Upper lobe of right lung (tissue), 1 donor: ENCODE results near the gene FANK1. TPM values are rescaled to one million over a fixed set of nuclear protein-coding genes. Genes with fewer than 3 reads are reported as not detected.

Experiments
- ATAC-seq: fragments of 200-7000 bp; cut with Tn5 transposase; one replicate; pipeline ENCODE4 v1.9.1; 2020; ENCODE audit warnings: mild to moderate bottlenecking, moderate library complexity
- DNase-seq: peaks from one replicate; pipeline ENCODE4 v3.0.0-alpha.2; 2020
- H3K27ac ChIP-seq: fragments of 200-600 bp; one replicate; pipeline ENCODE4 v1.8.0; 2022
- H3K27me3 ChIP-seq: fragments of 200-600 bp; one replicate; pipeline ENCODE4 v1.8.0; 2022; ENCODE audit warnings: mild to moderate bottlenecking
- H3K36me3 ChIP-seq: fragments of 200-600 bp; one replicate; pipeline ENCODE4 v1.8.0; 2022
- H3K4me1 ChIP-seq: fragments of 200-600 bp; one replicate; pipeline ENCODE4 v1.8.0; 2022
- H3K4me3 ChIP-seq: fragments of 200-600 bp; one replicate; pipeline ENCODE4 v1.8.0; 2022; ENCODE audit warnings: mild to moderate bottlenecking
- H3K9me3 ChIP-seq: fragments of 200-600 bp; one replicate; pipeline ENCODE4 v1.8.0; 2022
- CTCF ChIP-seq: fragments of 200-600 bp; IDR thresholded peaks from one replicate; pipeline ENCODE4 v1.8.0; 2022; ENCODE audit warnings: antibody characterized with exemption
- intact Hi-C: fragments of 100-400 bp; cut with DNase I; formaldehyde crosslinking; loops from one replicate; pipeline ENCODE4 v1.11.0; 2022
- total RNA-seq: library from RNA; stranded (reverse); fragmentation: NEBNext Ultra II Directional; extraction: Animal tissue kit (Norgen Biotek cat#: 25700); gene quantifications from one replicate; pipeline ENCODE4 v1.2.1, GENCODE V29; 2021
- donor health status: DM: no; HTN: yes; CAD: no; lungs with severe emphysema.

FANK1 gene
- total RNA-seq, 1 donor from 2014 or later, result 2.6 TPM

DNA sequence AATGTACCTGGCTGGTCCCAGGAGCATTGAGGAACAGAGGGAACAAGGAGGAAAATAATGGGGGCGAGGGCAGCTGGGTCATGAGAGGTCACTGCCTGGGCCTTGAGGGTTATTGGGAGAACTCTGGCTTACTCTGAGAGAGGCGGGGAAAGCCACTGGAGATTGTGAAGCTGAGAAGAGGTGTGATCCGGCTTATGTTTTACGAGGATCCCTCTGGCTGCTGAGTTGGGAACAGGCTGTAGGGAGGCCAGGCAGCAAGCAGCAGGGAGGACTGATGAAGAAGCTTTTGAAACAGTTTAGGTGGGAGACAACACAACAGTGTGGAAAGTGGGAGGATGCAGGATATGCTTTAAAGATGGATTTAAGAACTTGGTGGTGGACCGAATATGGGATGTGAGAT lies 87.3 kb downstream of the FANK1 start:
- Histone ChIP-seq H3K27me3 (no peaks in the 10 kb centered on the region), H3K9me3 (no peaks in the 10 kb centered on the region), H3K4me1 (no peaks in the 10 kb centered on the region), H3K4me3 (no peak overlapping the region), H3K27ac (no peak overlapping the region), H3K36me3 (no peaks in the 10 kb centered on the region)
- TF ChIP-seq CTCF, result no peak
- ATAC-seq, result no peak
- intact Hi-C loops, result loop anchor here (10.0 kb wide), 1 partner anchor 521 kb away; no protein-coding TSS in a partner anchor
- DNase-seq, result no peak

DNA sequence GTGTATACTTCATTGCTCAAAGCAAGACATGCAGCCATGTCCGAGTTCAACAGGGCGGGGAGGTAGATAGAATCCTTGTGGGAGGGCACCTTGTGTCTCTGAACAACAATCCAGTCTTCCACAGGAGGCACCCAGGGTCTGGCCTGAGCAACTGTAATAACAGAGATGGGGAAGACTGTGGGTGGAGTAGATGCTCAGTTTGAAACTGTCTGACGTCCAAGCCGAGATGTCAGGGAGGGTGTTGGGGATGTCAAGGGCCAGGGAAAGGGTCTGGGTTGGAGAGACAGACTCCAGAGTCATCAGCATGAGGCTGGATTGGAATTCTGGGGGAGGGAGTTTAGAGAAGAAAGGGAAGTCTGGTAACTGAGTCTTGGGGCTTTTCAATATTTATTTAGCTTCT lies 88.0 kb downstream of the FANK1 start:
- H3K4me1 ChIP-seq, result no peaks in the 10 kb centered on the region
- H3K27me3 ChIP-seq, result no peaks in the 10 kb centered on the region
- no peaks in the 10 kb centered on the region for H3K36me3 ChIP-seq
- ATAC-seq, result no peak
- no peak for DNase-seq
- intact Hi-C loops, result loop anchor here (10.0 kb wide), 1 partner anchor 520 kb away; no protein-coding TSS in a partner anchor
- no peaks in the 10 kb centered on the region for H3K9me3 ChIP-seq
- no peak for TF ChIP-seq CTCF
- H3K27ac ChIP-seq, result no peak overlapping the region
- no peak overlapping the region for H3K4me3 ChIP-seq

DNA sequence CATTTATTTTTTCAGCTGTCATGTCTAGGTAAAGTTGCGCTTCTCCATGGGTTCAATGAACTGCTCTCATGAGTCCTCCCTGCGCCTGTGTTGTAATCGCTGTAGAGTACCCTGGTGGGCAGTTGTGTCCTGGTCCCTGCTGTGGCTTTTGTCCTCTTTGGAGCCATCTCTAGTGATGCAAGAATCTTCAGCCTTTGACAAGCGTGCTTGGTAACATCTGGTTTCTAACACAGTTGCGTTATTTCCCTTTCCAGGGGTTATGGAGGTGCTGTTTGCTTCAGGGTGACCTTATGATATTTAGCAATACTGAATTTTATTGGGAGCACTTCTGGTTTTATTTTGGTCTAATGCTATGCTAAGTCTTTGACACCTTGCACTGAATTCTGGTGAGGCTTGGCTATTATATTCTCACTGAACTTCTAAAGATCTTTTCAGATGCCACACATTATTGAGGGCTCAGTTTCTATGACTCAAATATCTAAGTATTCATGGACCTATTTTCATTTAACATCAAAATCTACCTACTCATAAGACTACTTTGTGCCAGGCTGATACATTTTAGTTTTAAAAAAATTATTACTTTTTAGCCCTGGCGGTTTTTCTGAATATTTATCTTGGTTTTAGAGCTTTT lies 88.6 kb downstream of the FANK1 start:
- no peak for TF ChIP-seq CTCF
- H3K4me3 ChIP-seq, result no peak overlapping the region
- H3K27me3 ChIP-seq, result no peaks in the 10 kb centered on the region
- no peaks in the 10 kb centered on the region for H3K36me3 ChIP-seq
- no peaks in the 10 kb centered on the region for H3K4me1 ChIP-seq
- intact Hi-C loops, result loop anchor here (10.0 kb wide), 1 partner anchor 520 kb away; no protein-coding TSS in a partner anchor
- no peaks in the 10 kb centered on the region for H3K9me3 ChIP-seq
- ATAC-seq (no peak), DNase-seq (no peak)
- H3K27ac ChIP-seq, result no peak overlapping the region

DNA sequence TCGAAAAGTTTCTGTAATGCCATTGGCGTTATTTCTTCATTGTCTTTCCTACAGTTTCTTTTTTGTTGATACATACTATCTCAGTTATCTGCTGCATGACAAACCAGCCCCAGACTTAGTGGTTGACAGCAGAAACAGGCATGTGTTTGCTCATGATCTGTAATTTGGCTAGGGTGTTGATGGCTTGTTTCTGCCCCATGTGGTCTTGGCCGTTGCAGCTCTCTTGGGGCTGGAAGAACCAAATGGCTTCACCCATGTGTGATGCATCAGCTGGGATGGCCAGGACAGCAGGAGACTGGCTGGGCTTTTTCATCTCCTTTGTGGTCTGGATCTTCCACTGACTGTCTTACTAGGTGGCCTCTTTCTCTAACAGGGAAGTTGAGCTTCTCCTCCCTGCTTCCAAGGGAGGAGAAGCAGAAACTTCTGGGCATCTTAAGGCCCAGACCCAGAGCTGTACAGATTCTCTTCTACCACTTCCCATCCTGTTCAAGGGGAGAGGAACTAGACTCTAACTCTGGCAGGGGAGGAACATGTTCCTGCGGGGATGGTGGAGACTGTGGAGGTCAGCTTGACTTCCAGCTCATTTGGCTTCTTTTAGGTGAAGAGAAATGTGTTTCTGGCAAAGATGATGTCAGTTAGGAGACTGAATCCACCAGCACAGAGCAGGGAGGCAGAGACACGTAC lies 89.3 kb downstream of the FANK1 start:
- H3K27me3 ChIP-seq, result no peaks in the 10 kb centered on the region
- H3K9me3 ChIP-seq, result no peaks in the 10 kb centered on the region
- no peak overlapping the region for H3K27ac ChIP-seq
- ATAC-seq, result peak; percentile 52
- no peaks in the 10 kb centered on the region for H3K4me1 ChIP-seq
- no peak overlapping the region for H3K4me3 ChIP-seq
- no peaks in the 10 kb centered on the region for H3K36me3 ChIP-seq
- no peak for DNase-seq
- no peak for TF ChIP-seq CTCF
- intact Hi-C loops, result loop anchor here (10.0 kb wide), 1 partner anchor 519 kb away; no protein-coding TSS in a partner anchor

GRCh38 chr10:125989791-125990190 lies 93.4 kb downstream of the FANK1 start:
- Histone ChIP-seq H3K9me3 (no peaks in the 10 kb centered on the region), H3K4me1 (no peaks in the 10 kb centered on the region), H3K27me3 (no peaks in the 10 kb centered on the region), H3K27ac (no peak overlapping the region), H3K36me3 (no peaks in the 10 kb centered on the region), H3K4me3 (no peak overlapping the region)
- no peak for DNase-seq
- no peak for ATAC-seq
- intact Hi-C loops, result loop anchor here (10.0 kb wide), 1 partner anchor 515 kb away; no protein-coding TSS in a partner anchor
- no peak for TF ChIP-seq CTCF
